Suprapubic skin (tissue), 4 donors: ENCODE results near the gene SH3GLB2. TPM values are rescaled to one million over a fixed set of nuclear protein-coding genes. Genes with fewer than 3 reads are reported as not detected.

ENCODE experiments used
- DNase-seq, 2 donors: peaks; one replicate each; pipeline ENCODE4 v3.0.0-alpha.2; 2019; ENCODE audit warnings: low spot score in 2 of 2
- H3K27ac ChIP-seq: fragments of 200-600 bp; sonication (generic); one replicate; pipeline ENCODE4 v1.5.1; 2019
- H3K27me3 ChIP-seq: fragments of 200-600 bp; sonication (generic); one replicate; pipeline ENCODE4 v1.5.1; 2019
- H3K36me3 ChIP-seq: fragments of 200-600 bp; sonication (generic); one replicate; pipeline ENCODE4 v1.5.1; 2019
- H3K4me1 ChIP-seq: fragments of 200-600 bp; sonication (generic); one replicate; pipeline ENCODE4 v1.5.1; 2019
- H3K4me3 ChIP-seq: fragments of 200-600 bp; sonication (generic); one replicate; pipeline ENCODE4 v1.5.1; 2019; ENCODE audit warnings: mild to moderate bottlenecking
- H3K9me3 ChIP-seq: fragments of 200-600 bp; sonication (generic); one replicate; pipeline ENCODE4 v1.5.1; 2019
- EP300 ChIP-seq: sonication (generic); formaldehyde crosslinking; IDR thresholded peaks from one replicate; pipeline ENCODE4 v1.6.1; 2017; ENCODE audit warnings: antibody characterized with exemption
- POLR2A ChIP-seq, 2 donors: fragments of 450-650 bp; IDR thresholded peaks; one replicate each; pipeline ENCODE4 v1.6.1; 2017; ENCODE audit warnings: antibody characterized with exemption in 2 of 2, mild to moderate bottlenecking in 2 of 2, moderate library complexity in 2 of 2
- POLR2AphosphoS5 ChIP-seq, 3 donors: sonication (generic); formaldehyde crosslinking; IDR thresholded peaks; one replicate each; pipeline ENCODE4 v1.6.1; 2017; ENCODE audit warnings: antibody characterized with exemption in 3 of 3
- WGBS: methylation state at CpG from one replicate; pipeline ENCODE4 v1.1.5; 2018; 5-methylcytosine and 5-hydroxymethylcytosine counted together
- total RNA-seq, 4 donors: library from RNA; depleted of rRNA; stranded (reverse); fragments of >200 nt; gene quantifications; one replicate each; pipeline ENCODE4 v1.1.0, GENCODE V29; 2016
- TF ChIP-seq, protein P1 (sequence below), 2 donors: fragments of 200-600 bp in 1 of 2; fragments of 450-650 bp in 1 of 2; sonication (generic) in 1 of 2; IDR thresholded peaks; one replicate each; pipeline ENCODE4 v1.5.1; 2016 to 2019; ENCODE audit warnings: antibody characterized with exemption in 2 of 2, mild to moderate bottlenecking in 1 of 2, moderate library complexity in 1 of 2

Gene SH3GLB2
- total RNA-seq, 4 donors from 2014 or later: 193 to 331 (median 258) TPM

DNA sequence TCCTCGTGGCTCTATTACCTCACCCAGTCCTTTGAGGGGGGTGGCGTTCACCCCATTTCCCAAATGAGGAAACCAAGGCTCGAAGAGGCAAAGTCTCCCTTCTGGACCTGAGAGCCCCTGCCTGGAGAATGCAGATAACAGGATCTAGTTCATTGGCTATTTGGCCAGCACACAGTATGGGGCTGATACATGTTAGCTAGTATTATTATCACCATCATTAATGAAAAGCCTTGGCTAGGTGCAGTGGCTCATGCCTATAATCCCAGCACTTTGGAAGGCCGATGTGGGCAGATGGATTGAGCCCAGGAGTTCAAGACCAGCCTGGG, 4.3 kb downstream of the SH3GLB2 start:
- Histone ChIP-seq H3K27me3 (no peaks in the 10 kb centered on the region), H3K36me3 (peaks cover 12% of the 10 kb centered on the region), H3K9me3 (no peaks in the 10 kb centered on the region), H3K4me1 (peaks cover 43% of the 10 kb centered on the region), H3K4me3 (no peak overlapping the region), H3K27ac (no peak overlapping the region)
- TF ChIP-seq, protein P1, sequence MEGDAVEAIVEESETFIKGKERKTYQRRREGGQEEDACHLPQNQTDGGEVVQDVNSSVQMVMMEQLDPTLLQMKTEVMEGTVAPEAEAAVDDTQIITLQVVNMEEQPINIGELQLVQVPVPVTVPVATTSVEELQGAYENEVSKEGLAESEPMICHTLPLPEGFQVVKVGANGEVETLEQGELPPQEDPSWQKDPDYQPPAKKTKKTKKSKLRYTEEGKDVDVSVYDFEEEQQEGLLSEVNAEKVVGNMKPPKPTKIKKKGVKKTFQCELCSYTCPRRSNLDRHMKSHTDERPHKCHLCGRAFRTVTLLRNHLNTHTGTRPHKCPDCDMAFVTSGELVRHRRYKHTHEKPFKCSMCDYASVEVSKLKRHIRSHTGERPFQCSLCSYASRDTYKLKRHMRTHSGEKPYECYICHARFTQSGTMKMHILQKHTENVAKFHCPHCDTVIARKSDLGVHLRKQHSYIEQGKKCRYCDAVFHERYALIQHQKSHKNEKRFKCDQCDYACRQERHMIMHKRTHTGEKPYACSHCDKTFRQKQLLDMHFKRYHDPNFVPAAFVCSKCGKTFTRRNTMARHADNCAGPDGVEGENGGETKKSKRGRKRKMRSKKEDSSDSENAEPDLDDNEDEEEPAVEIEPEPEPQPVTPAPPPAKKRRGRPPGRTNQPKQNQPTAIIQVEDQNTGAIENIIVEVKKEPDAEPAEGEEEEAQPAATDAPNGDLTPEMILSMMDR (IDR thresholded peaks at IDR 0.05): no peak
- TF ChIP-seq POLR2A (IDR thresholded peaks at IDR 0.05) (no peak), EP300 (no peak), POLR2AphosphoS5 (IDR thresholded peaks at IDR 0.05) (no peak)
- no peak for DNase-seq
- 91% methylated on average over 1 of the region's 4 CpGs for WGBS

DNA sequence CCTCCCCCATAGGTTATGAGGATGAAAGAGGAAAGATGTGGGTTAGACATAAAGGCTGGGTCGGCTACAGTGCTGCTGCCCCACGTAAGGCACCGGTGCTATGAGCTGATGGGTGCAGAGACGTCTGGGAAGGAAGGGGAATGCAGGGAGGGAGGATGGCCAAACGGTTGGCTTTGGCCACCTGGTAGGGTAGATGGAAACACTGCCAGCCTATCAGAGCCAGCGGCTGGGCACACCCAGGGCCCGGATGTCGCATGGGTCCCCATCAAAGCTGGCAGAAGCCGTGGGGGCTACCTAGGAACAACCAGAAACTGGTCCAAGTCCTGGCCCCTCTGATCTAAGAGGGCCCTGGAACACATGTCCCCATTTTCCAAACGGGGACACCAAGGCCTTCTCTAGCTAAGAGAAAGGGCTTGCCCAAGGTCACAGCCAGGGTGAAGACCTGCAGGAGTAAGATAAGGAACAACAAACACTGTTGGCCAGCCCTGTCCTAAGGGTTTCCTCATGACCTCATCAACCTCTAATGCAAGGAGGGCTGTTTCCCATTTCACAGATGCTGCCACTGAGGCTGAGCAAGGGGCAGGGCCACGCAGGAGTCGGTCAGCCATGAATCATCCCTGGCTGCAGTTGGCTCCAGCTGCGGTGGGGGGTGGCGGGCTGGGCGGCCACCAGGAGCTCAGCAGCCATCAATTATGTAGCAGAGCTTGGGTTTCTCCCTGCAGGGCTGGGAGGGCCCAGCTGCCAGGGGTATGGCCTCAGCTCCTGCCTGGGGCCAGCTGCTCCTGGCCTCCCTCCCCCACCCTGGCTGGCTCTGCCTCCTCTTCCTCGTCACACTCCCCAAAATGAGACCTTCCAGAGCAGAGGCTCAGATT, 4.9 kb downstream of the SH3GLB2 start:
- Histone ChIP-seq H3K9me3 (no peaks in the 10 kb centered on the region), H3K4me3 (no peak overlapping the region), H3K4me1 (peaks cover 38% of the 10 kb centered on the region), H3K27me3 (no peaks in the 10 kb centered on the region), H3K36me3 (peaks cover 17% of the 10 kb centered on the region), H3K27ac (no peak overlapping the region)
- WGBS: 83% methylated on average over 9 of the region's 16 CpGs
- DNase-seq: no peak
- TF ChIP-seq POLR2A (IDR thresholded peaks at IDR 0.05) (no peak), POLR2AphosphoS5 (IDR thresholded peaks at IDR 0.05) (no peak), EP300 (no peak)
- TF ChIP-seq, protein P1 (IDR thresholded peaks at IDR 0.05): no peak

DNA sequence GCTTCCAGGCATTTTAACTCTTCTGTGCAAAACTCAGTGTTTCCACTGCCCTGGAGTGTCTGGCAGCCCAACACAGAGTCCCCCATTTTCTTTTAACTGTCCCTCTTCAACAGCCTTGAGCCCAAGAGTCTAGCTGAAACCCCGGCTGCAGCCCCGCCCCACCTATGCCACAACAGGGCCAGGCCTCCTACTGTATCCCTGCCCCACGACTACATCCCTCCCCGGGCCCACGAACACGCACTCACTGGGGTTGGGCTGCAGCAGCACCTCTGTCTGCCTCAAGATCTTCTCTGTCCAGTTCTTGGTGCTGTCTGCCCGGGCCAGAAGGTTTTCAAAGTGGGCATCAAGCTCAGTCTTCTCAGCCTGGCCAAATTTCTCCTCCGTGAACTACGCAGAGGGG, 6.1 kb downstream of the SH3GLB2 start:
- no peak for DNase-seq
- no peak overlapping the region for H3K4me3 ChIP-seq
- H3K27ac ChIP-seq: no peak overlapping the region
- H3K27me3 ChIP-seq: no peaks in the 10 kb centered on the region
- peaks cover 30% of the 10 kb centered on the region for H3K4me1 ChIP-seq
- H3K36me3 ChIP-seq: peaks cover 25% of the 10 kb centered on the region
- WGBS: 82% methylated on average over 9 of the region's 9 CpGs
- no peaks in the 10 kb centered on the region for H3K9me3 ChIP-seq
- TF ChIP-seq, protein P1 (IDR thresholded peaks at IDR 0.05): no peak
- TF ChIP-seq POLR2A (IDR thresholded peaks at IDR 0.05): no peak
- no peak for TF ChIP-seq POLR2AphosphoS5 (IDR thresholded peaks at IDR 0.05)
- no peak for TF ChIP-seq EP300

DNA sequence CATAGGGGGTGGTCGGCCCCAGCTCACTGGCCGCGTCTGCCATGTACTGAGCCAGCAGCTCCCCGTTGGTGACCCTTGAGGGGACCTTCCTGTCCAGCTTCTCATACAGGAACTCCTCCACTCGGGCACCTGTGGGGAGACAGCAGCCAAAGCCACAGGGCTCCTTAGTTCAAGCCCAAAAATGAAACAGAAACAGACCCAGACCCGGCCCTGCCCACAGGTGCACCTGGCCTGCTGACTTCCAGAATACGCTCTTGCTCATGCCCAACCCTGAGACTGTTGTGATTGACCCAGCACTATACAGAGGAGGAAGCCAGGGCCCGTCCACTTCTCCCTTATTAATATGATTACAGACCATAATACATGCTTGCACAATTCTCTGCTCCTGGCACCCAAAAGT, 7.0 kb downstream of the SH3GLB2 start:
- H3K27ac ChIP-seq: no peak overlapping the region
- TF ChIP-seq, protein P1 (IDR thresholded peaks at IDR 0.05): no peak
- TF ChIP-seq POLR2AphosphoS5 (IDR thresholded peaks at IDR 0.05) (no peak), POLR2A (IDR thresholded peaks at IDR 0.05) (no peak), EP300 (no peak)
- DNase-seq: no peak

DNA sequence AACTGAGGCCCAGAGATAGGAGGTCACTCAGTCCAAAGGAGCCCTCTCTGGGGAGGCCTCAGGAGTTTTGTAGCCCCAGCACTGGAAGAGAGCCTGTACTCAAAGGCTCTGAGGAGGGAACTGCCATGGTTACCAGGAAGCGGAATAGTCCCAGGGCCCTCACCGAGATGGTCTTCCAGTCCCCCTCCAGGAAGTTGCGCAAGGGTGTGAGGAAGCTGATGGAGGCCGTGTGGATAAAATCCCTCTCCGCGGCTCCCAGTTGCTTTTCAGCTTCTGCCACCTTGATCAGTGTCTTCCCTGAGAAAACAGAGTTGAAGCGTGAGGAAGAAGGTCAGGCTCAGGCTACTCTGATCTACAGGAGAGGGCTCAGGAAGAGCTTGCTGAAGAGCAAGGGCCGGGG, 13.5 kb downstream of the SH3GLB2 start:
- Histone ChIP-seq H3K27ac (no peak overlapping the region), H3K4me1 (no peaks in the 10 kb centered on the region), H3K4me3 (no peak overlapping the region), H3K27me3 (no peaks in the 10 kb centered on the region), H3K9me3 (no peaks in the 10 kb centered on the region), H3K36me3 (peaks cover 76% of the 10 kb centered on the region)
- WGBS: 81% methylated on average over 8 of the region's 8 CpGs
- no peak for DNase-seq
- TF ChIP-seq POLR2AphosphoS5 (IDR thresholded peaks at IDR 0.05) (no peak), EP300 (no peak), POLR2A (IDR thresholded peaks at IDR 0.05) (no peak)

More for the DNA sequence above, 7.0 kb downstream of the SH3GLB2 start:
- Histone ChIP-seq H3K9me3 (no peaks in the 10 kb centered on the region), H3K27me3 (no peaks in the 10 kb centered on the region), H3K4me3 (no peak overlapping the region), H3K36me3 (peaks cover 25% of the 10 kb centered on the region), H3K4me1 (peaks cover 21% of the 10 kb centered on the region)
- WGBS: 75% methylated on average over 5 of the region's 8 CpGs
